Mesenteric fat pad (tissue), 1 donor: Measurements from ENCODE around the gene SPANXN2. TPM values are rescaled to one million over a fixed set of nuclear protein-coding genes. Genes with fewer than 3 reads are reported as not detected.
"Not testable (repeated sequence)": the region's sequence is repeated elsewhere in the genome, so short reads cannot be mapped to it uniquely, and the experiment has no call there.

ENCODE experiments used
- DNase-seq: peaks from one replicate; pipeline ENCODE4 v3.0.0-alpha.2; 2020; ENCODE audit warnings: low spot score
- long read RNA-seq: library from polyadenylated mRNA; unstranded; transcript quantifications from one replicate; pipeline ENCODE4 v2.0.0, GENCODE V29; 2020
- total RNA-seq: library from RNA; stranded (reverse); fragmentation: NEBNext Ultra II Directional; extraction: Animal tissue kit (Norgen Biotek cat#: 25700); gene quantifications from one replicate; pipeline ENCODE4 v1.2.1, GENCODE V29; 2021
- donor health status: DM: yes; HTN: yes; CAD: no.

SPANXN2 gene
- not detected for total RNA-seq
- long read RNA-seq = 0 reads

DNA sequence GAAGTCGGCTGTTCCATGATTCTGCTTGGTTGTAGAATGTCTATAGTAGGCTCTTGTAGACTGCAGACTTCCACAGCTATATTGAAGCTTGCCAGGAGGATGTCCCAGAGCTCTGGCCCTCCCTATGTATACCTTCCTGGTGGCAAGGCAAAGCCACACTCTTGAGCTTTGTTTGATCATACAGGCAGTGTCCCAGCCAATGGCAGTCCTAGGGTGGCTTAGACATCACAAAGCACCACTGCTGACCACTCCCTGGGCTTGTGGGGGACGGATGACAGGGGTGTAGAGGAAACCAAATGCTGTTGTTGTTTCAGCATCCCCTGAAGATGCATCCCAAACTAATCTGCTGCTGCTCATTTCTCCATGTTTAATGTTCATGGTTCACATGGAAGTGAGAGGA is at the start of gene SPANXN2:
TSS of gene SPANXN2 (minus strand) at position 101 of the 400 bp plus-strand sequence. CDS start at position 17, 84 bp downstream.
- DNase-seq = not testable (repeated sequence)

- no peak for DNase-seq
Measured at GRCh38 chrX:143768976-143769375, 48.4 kb upstream of the SPANXN2 start.

- not testable (repeated sequence) for DNase-seq
Measured at GRCh38 chrX:143767789-143768188, 47.2 kb upstream of the SPANXN2 start.

DNA sequence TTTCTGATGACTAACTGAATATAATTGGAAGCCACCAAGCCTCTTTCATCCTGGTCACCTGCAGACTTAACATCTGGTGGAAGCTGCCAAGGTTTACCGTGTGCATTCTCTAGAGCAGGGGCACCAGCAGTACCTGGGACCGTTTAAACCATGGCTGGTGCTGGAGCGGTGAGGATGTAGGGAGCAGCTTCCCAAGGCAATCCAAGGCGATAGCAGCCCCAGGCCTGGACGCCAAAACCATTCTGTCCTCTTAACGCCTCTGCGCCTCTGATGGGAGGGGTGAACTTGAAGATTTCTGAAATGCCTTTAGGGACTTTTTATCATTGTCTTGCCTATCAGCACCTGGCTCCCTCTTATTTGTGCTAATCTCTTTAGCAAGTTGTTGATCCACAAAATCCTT is 37.3 kb upstream of the SPANXN2 start:
- DNase-seq = no peak

DNA sequence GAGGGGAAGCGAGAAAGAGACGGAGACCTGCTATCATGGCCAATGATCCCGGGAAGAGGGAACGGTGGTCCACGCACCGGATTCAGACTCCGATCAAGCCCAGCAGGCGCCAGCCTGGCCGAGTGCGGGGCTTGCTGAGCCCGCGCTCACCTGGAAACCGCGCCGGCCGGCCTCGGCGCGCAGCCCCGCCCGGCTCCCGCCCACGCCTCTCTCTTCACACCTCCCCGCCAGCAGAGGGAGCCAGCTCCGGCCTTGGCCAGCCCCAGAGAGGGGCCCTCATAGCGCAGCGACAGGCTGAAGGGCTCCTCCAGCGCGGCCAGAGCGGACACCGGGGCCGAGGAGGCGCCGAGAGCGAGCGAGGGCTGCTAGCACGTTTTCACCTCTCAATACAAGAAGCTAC is 36.8 kb upstream of the SPANXN2 start:
- DNase-seq = no peak

- no peak for DNase-seq
Measured at GRCh38 chrX:143754183-143754582, 33.6 kb upstream of the SPANXN2 start.

DNA sequence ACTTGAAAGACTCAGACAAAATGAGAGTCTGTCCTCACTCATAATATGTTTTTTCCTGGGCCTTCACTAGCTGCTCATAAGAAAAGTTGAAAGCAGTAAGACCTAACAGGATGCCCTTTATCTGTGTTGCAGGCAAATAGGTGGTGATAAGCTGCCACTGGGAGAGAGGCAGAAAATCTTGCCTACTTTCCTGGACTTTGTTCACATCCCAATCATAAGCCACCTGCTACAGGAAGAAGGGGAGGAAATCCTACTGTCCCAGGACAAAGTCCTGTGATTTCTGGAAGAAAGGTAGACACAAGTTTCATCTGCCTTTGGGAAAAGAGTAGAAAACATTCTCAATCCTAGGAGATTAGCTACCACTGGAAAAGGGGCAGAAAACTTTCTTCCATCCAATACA is 13.3 kb upstream of the SPANXN2 start:
- DNase-seq = no peak

DNA sequence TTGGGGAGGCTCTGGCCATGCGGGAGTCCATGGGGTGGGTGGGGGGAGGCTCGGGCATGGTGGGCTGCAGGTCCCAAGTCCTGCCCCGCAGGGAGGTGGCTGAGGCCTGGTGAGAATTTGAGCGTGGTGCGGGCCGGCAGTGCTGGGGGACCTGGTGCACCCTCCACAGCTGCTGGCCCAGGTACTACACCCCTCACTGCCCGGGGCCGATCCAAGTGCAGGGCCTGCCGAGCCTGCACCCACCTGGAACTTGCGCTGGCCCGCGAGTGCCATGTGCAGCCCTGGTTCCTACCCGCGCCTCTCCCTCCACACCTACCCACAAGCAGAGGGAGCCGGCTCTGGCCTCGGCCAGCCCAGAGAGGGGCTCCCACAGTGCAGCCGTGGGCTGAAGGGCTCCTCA is 5.7 kb upstream of the SPANXN2 start:
- DNase-seq = no peak

DNA sequence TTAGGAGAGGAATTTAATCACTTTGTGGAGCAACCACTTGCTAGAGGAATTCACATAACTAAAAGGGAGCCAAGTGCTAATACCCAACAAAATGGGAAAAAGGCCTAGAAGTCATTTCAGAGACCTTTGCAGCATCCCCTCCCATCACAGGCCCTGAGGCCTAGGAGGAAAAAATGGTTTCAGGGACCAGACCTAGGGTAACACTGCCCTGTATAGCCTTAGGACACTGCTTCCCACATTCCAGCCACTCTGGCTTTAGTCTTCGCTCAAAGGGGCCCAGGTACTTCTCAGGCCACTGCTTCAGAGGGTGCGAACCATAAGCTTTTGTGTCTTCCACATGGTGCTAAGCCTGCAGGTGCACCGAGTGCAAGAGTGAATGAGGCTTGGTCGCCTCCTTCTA is 19.1 kb downstream of the SPANXN2 start:
- DNase-seq = no peak

- DNase-seq = no peak
Measured at GRCh38 chrX:143694885-143695284, 25.7 kb downstream of the SPANXN2 start.

DNA sequence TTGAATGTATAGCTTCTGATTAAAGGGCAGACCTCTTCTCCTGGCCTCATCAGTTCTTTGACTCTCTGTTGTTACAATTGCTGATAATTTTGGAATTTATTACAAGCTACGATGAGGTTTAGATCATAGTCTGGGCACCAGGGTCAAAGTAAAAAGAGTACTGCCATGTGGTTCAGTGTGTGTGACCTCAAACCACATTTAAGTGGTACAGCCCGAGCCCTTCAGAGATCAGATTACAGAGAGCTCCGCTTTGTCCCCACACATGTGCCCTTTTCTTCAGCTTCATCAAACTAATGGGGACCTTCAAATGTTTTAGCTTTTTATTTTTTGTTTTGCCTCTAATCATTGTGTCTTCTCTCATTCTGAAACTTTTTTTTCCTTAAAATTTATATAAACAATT is 37.1 kb downstream of the SPANXN2 start:
- DNase-seq = no peak

DNA sequence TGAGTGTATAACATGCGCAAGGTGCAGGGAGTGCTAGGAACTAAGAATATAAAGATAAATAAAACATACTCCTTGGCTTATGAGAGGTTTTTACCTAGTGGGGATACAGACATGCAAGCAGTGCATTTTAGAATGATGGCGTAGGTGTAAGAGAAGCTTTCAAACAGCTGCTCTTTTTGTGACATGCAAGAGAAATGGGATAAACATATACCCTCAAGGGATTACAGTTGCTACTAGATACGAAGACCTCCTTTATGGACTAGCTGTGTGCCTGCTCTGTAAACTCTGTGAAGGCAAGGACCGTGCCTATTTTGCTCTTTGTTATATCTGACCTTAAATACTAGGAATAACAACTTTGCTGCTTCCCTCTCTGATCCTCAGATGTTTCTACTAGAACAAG is 45.6 kb downstream of the SPANXN2 start:
- DNase-seq = no peak

GRCh38 chrX:143669395-143669794 is 51.2 kb downstream of the SPANXN2 start:
- DNase-seq = no peak

- no peak for DNase-seq
Measured at GRCh38 chrX:143664302-143664701, 56.2 kb downstream of the SPANXN2 start.

- DNase-seq = no peak
Measured at GRCh38 chrX:143663755-143664154, 56.8 kb downstream of the SPANXN2 start.

Other genes starting within 250 kb of the SPANXN2 start
- gene SPANXN3, start 203.3 kb downstream of the SPANXN2 start, total RNA-seq = not detected
- 1.5 TPM for gene SLITRK4, start 84.7 kb downstream of the SPANXN2 start, total RNA-seq
- not detected for gene UBE2NL, start 163.3 kb upstream of the SPANXN2 start, total RNA-seq